ENCODE results near the gene GIMAP1.

GRCh38 chr7:150722431-150722931 lies 6.1 kb downstream of the GIMAP1 start:
- TF ChIP-seq POLR2A (IDR thresholded peaks at IDR 0.05) (no peak), CTCF (IDR thresholded peaks at IDR 0.05) (no peak)

All from prostate gland (tissue), 2 donors.